DND-41 (cell line): ENCODE data around the gene MAPK12.

Source experiments
- ATAC-seq: fragments of 200-7000 bp; cut with Tn5 transposase; 3 replicates; pipeline ENCODE4 v1.9.1; 2021; ENCODE audit warnings: low read depth; ENCODE audit not compliant: insufficient read depth
- DNase-seq: peaks from one replicate; pipeline ENCODE4 v3.0.0-alpha.2; 2020
- H2AFZ ChIP-seq: 2 replicates; pipeline ENCODE4 v1.6.0; 2012; ENCODE audit warnings: low read depth, low read length
- H3K27ac ChIP-seq: 2 replicates; pipeline ENCODE4 v1.5.1; 2012; ENCODE audit warnings: low read length, inconsistent platforms
- H3K27me3 ChIP-seq: fragments of 200-600 bp; sonication (generic); 2 replicates; pipeline ENCODE4 v1.6.0; 2012; ENCODE audit warnings: low read length, mild to moderate bottlenecking, inconsistent platforms; ENCODE audit not compliant: insufficient read depth, poor library complexity
- H3K36me3 ChIP-seq: 2 replicates; pipeline ENCODE4 v1.5.1; 2012; ENCODE audit warnings: low read length, inconsistent platforms; ENCODE audit not compliant: insufficient read depth
- H3K4me1 ChIP-seq: 2 replicates; pipeline ENCODE4 v1.5.1; 2012; ENCODE audit warnings: mild to moderate bottlenecking, low read length; ENCODE audit not compliant: insufficient read depth
- H3K4me2 ChIP-seq: 2 replicates; pipeline ENCODE4 v1.6.0; 2012; ENCODE audit warnings: mild to moderate bottlenecking, moderate library complexity, low read length, inconsistent platforms; ENCODE audit not compliant: insufficient read depth
- H3K4me3 ChIP-seq, 2 experiments: fragments of 200-600 bp in 1 of 2; shearing (Covaris generic) in 1 of 2; 2 replicates each; pipeline ENCODE4 v1.5.1; 2012 to 2016; ENCODE audit warnings: inconsistent platforms in 2 of 2, low read length in 2 of 2, mild to moderate bottlenecking in 2 of 2, low read depth in 1 of 2, moderate library complexity in 1 of 2
- H3K79me2 ChIP-seq: 2 replicates; pipeline ENCODE4 v1.6.0; 2012; ENCODE audit warnings: low read length, inconsistent platforms; ENCODE audit not compliant: insufficient read depth
- H3K9ac ChIP-seq: 2 replicates; pipeline ENCODE4 v1.6.0; 2012; ENCODE audit warnings: low read depth, mild to moderate bottlenecking, inconsistent platforms, low read length, moderate library complexity
- H3K9me3 ChIP-seq: 2 replicates; pipeline ENCODE4 v1.5.1; 2012; ENCODE audit warnings: low read length, moderate library complexity, mild to moderate bottlenecking, inconsistent platforms; ENCODE audit not compliant: insufficient read depth, severe bottlenecking
- H4K20me1 ChIP-seq: 2 replicates; pipeline ENCODE4 v1.6.0; 2012; ENCODE audit warnings: low read length; ENCODE audit not compliant: insufficient read depth
- CTCF ChIP-seq: IDR thresholded peaks from 2 replicates; pipeline ENCODE4 v1.5.1; 2012; ENCODE audit warnings: borderline replicate concordance, low read length, moderate library complexity, mild to moderate bottlenecking; ENCODE audit not compliant: poor library complexity, severe bottlenecking; ENCODE audit errors: extremely low read depth
- EZH2 ChIP-seq: IDR thresholded peaks from 3 replicates; pipeline ENCODE4 v1.6.1; 2012; ENCODE audit warnings: borderline replicate concordance, low read depth, mild to moderate bottlenecking, moderate library complexity, low read length, inconsistent platforms; ENCODE audit not compliant: severe bottlenecking

Gene MAPK12

GRCh38 chr22:50215297-50216054 lies 46.0 kb downstream of the MAPK12 start:
- no peak for ATAC-seq
- TF ChIP-seq CTCF (no peak), EZH2 (no peak)
- peaks cover 92% of the 10 kb centered on the region for H3K36me3 ChIP-seq
- no peak overlapping the region for H3K27ac ChIP-seq
- H4K20me1 ChIP-seq, result peaks cover 61% of the 10 kb centered on the region
- H3K9ac ChIP-seq, result no peak overlapping the region
- peaks cover 31% of the 10 kb centered on the region for H3K79me2 ChIP-seq
- H2AFZ ChIP-seq, result no peak overlapping the region
- no peaks in the 10 kb centered on the region for H3K27me3 ChIP-seq
- no peak overlapping the region for H3K4me2 ChIP-seq
- DNase-seq, result no peak
- H3K4me3 ChIP-seq, result no peak overlapping the region
- no peaks in the 10 kb centered on the region for H3K9me3 ChIP-seq
- H3K4me1 ChIP-seq, result no peaks in the 10 kb centered on the region

GRCh38 chr22:50213263-50213662 lies 48.2 kb downstream of the MAPK12 start:
- H3K36me3 ChIP-seq, result peaks cover 90% of the 10 kb centered on the region
- no peaks in the 10 kb centered on the region for H3K9me3 ChIP-seq
- no peak overlapping the region for H2AFZ ChIP-seq
- H3K27ac ChIP-seq, result no peak overlapping the region
- H4K20me1 ChIP-seq, result peaks cover 69% of the 10 kb centered on the region
- ATAC-seq (no peak), DNase-seq (no peak)
- H3K4me3 ChIP-seq, result no peak overlapping the region
- H3K4me1 ChIP-seq, result no peaks in the 10 kb centered on the region
- TF ChIP-seq CTCF (no peak), EZH2 (no peak)
- no peaks in the 10 kb centered on the region for H3K27me3 ChIP-seq
- peaks cover 33% of the 10 kb centered on the region for H3K79me2 ChIP-seq
- H3K4me2 ChIP-seq, result no peak overlapping the region
- no peak overlapping the region for H3K9ac ChIP-seq

- peaks cover 37% of the 10 kb centered on the region for H3K79me2 ChIP-seq
- no peak overlapping the region for H3K9ac ChIP-seq
- no peaks in the 10 kb centered on the region for H3K9me3 ChIP-seq
- no peaks in the 10 kb centered on the region for H3K27me3 ChIP-seq
- DNase-seq (no peak), ATAC-seq (no peak)
- H3K4me2 ChIP-seq, result no peak overlapping the region
- H2AFZ ChIP-seq, result no peak overlapping the region
- H3K4me3 ChIP-seq, result no peak overlapping the region
- H3K27ac ChIP-seq, result no peak overlapping the region
- peaks cover 67% of the 10 kb centered on the region for H4K20me1 ChIP-seq
- TF ChIP-seq CTCF (no peak), EZH2 (no peak)
- H3K4me1 ChIP-seq, result no peaks in the 10 kb centered on the region
- peaks cover 86% of the 10 kb centered on the region for H3K36me3 ChIP-seq
These were observed 50.3 kb downstream of the MAPK12 start for GRCh38 chr22:50211147-50211546.
